Breast epithelium (tissue), 3 donors: ENCODE measurements around the gene NFIX.
A peak's percentile ranks its signal among the peaks of the same experiment; 100 is the strongest.

Experiments
- CTCF ChIP-seq, 3 donors: fragments of 450-650 bp; IDR thresholded peaks; one replicate each; pipeline ENCODE4 v1.5.1; 2016 to 2017; ENCODE audit warnings: antibody characterized with exemption in 3 of 3, mild to moderate bottlenecking in 3 of 3, moderate library complexity in 3 of 3
- POLR2A ChIP-seq: fragments of 450-650 bp; IDR thresholded peaks from one replicate; pipeline ENCODE4 v1.6.1; 2016; ENCODE audit warnings: antibody characterized with exemption, mild to moderate bottlenecking, moderate library complexity
- POLR2AphosphoS5 ChIP-seq, 3 donors: sonication (generic); formaldehyde crosslinking; IDR thresholded peaks; one replicate each; pipeline ENCODE4 v1.6.1; 2017; ENCODE audit warnings: antibody characterized with exemption in 3 of 3

GRCh38 chr19:13053761-13054625 lies 58.7 kb downstream of the NFIX start:
- TF ChIP-seq CTCF (IDR thresholded peaks at IDR 0.05) = no peak
- no peak for TF ChIP-seq POLR2A
- peak; percentile 48 to 65 (median 61) for TF ChIP-seq POLR2AphosphoS5 (IDR thresholded peaks at IDR 0.05)
